Rectal smooth muscle tissue (tissue), 1 donor: ENCODE measurements around the gene R3HDM1.
"Not testable (repeated sequence)": the region's sequence is repeated elsewhere in the genome, so short reads cannot be mapped to it uniquely, and the experiment has no call there.

Experiments
- H3K27ac ChIP-seq: one replicate; pipeline ENCODE4 v1.7.0; 2013; ENCODE audit warnings: low read depth, low read length, inconsistent platforms
- H3K27me3 ChIP-seq: one replicate; pipeline ENCODE4 v1.7.0; 2013; ENCODE audit warnings: low read length; ENCODE audit not compliant: control insufficient read depth, insufficient read depth
- H3K36me3 ChIP-seq: one replicate; pipeline ENCODE4 v1.7.0; 2013; ENCODE audit warnings: low read length; ENCODE audit not compliant: control insufficient read depth, insufficient read depth
- H3K4me1 ChIP-seq: one replicate; pipeline ENCODE4 v1.7.0; 2013; ENCODE audit warnings: low read length; ENCODE audit not compliant: control insufficient read depth, insufficient read depth
- H3K4me3 ChIP-seq: one replicate; pipeline ENCODE4 v1.7.0; 2013; ENCODE audit warnings: low read length
- H3K9ac ChIP-seq: one replicate; pipeline ENCODE4 v1.7.0; 2013; ENCODE audit warnings: low read length

The R3HDM1 gene

GRCh38 chr2:135532581-135532980 is 1.3 kb downstream of the R3HDM1 start:
- Histone ChIP-seq H3K27me3 (no peaks in the 10 kb centered on the region), H3K9ac (no peak overlapping the region), H3K4me3 (no peak overlapping the region), H3K4me1 (no peaks in the 10 kb centered on the region), H3K27ac (no peak overlapping the region), H3K36me3 (no peaks in the 10 kb centered on the region)

- H3K4me1 ChIP-seq, H3K9ac ChIP-seq, H3K36me3 ChIP-seq, H3K27ac ChIP-seq, H3K27me3 ChIP-seq, H3K4me3 ChIP-seq: not testable (repeated sequence)
Measured at GRCh38 chr2:135533545-135533944, 2.3 kb downstream of the R3HDM1 start.

- no peak overlapping the region for H3K4me3 ChIP-seq
- H3K4me1 ChIP-seq, result no peaks in the 10 kb centered on the region
- no peaks in the 10 kb centered on the region for H3K36me3 ChIP-seq
- no peak overlapping the region for H3K27ac ChIP-seq
- H3K9ac ChIP-seq, result no peak overlapping the region
- H3K27me3 ChIP-seq, result no peaks in the 10 kb centered on the region
Measured at GRCh38 chr2:135546436-135546835, 15.2 kb downstream of the R3HDM1 start.

GRCh38 chr2:135547311-135547710 is 16.0 kb downstream of the R3HDM1 start:
- Histone ChIP-seq H3K4me1 (no peaks in the 10 kb centered on the region), H3K9ac (no peak overlapping the region), H3K4me3 (no peak overlapping the region), H3K27me3 (no peaks in the 10 kb centered on the region), H3K36me3 (no peaks in the 10 kb centered on the region), H3K27ac (no peak overlapping the region)

DNA sequence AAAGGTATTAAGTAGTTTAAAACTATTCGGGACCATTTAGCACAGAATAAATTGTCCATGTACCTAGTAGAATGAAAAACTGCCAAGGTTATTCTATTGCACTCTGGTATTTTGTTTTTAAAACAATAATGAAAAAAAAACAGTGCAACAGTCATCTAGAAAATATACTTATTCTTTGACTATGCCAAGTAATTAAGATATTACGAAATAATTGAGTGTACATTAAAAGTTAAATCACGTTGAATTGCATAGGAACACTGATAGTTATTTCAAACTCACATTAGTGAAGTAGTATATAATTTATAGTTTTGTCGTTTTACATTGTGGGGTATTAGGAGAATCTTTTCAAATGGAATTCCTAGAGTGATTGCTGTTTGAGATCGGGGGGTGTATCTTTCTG is 20.1 kb downstream of the R3HDM1 start:
- no peaks in the 10 kb centered on the region for H3K36me3 ChIP-seq
- no peak overlapping the region for H3K4me3 ChIP-seq
- H3K27me3 ChIP-seq, result no peaks in the 10 kb centered on the region
- no peak overlapping the region for H3K9ac ChIP-seq
- no peaks in the 10 kb centered on the region for H3K4me1 ChIP-seq
- no peak overlapping the region for H3K27ac ChIP-seq

GRCh38 chr2:135552887-135553286 is 21.6 kb downstream of the R3HDM1 start:
- Histone ChIP-seq H3K27ac (no peak overlapping the region), H3K27me3 (no peaks in the 10 kb centered on the region), H3K4me1 (no peaks in the 10 kb centered on the region), H3K4me3 (no peak overlapping the region), H3K9ac (no peak overlapping the region), H3K36me3 (no peaks in the 10 kb centered on the region)

DNA sequence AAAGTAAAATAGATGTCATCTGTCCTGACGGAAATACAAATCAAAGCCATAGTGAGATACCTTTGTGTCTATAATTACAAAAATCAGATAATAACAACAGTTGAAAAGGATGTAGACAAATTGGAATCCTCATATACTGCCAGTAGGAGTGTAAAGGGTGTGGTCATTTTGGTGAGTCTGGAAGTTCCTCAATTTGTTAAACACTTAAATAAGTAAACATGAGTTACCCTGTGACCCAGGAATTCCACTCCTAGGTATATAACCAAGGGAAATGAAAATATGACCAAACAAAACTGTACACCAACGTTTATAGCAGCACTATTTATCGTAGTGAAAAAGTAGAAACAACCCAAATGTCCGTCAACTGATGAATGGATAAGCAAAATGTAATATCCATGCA is 24.0 kb downstream of the R3HDM1 start:
- no peaks in the 10 kb centered on the region for H3K36me3 ChIP-seq

DNA sequence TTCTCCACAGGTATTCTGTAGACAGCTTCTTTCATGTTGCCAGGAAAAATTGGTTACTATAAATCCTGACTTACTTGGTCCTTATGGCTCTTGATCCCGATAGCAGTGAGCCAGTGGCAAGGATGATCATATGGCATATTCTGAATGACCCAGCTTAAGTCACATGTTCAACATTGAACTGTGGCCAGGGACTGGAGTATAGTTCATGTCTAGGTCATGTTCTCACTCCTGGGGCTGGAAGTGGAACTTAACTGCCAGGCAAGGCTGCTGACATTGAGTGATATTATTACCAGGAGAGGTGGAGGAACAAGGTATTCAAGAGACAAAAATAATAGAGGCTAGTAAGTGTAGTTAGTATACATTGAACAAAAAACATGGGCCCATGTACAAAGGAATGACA is 26.2 kb downstream of the R3HDM1 start:
- Histone ChIP-seq H3K27me3 (no peaks in the 10 kb centered on the region), H3K4me3 (no peak overlapping the region), H3K36me3 (no peaks in the 10 kb centered on the region), H3K27ac (no peak overlapping the region), H3K4me1 (no peaks in the 10 kb centered on the region), H3K9ac (no peak overlapping the region)

More for the DNA sequence above, 24.0 kb downstream of the R3HDM1 start:
- Histone ChIP-seq H3K4me1 (no peaks in the 10 kb centered on the region), H3K27ac (no peak overlapping the region), H3K9ac (no peak overlapping the region), H3K4me3 (no peak overlapping the region), H3K27me3 (no peaks in the 10 kb centered on the region)

GRCh38 chr2:135561925-135562324 is 30.6 kb downstream of the R3HDM1 start:
- Histone ChIP-seq H3K9ac (no peak overlapping the region), H3K27ac (no peak overlapping the region), H3K36me3 (no peaks in the 10 kb centered on the region), H3K27me3 (no peaks in the 10 kb centered on the region), H3K4me3 (no peak overlapping the region), H3K4me1 (no peaks in the 10 kb centered on the region)

DNA sequence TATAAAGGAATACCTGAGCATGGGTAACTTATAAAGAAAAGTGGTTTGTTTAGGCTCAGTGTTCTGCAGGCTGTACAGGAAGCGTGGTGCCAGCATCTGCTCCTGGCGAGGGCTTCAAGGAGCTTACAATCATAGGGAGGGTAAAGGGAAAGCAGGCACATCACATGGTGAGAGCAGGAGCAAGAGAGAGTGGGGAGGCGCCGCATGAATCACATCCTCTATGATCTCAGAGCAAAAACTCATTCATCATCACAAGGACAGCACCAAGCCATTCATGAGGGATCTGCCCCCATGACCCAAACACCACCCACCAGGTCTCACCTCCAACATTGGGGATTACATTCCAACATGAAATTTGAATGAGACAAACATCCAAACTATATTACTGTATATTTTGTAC is 32.5 kb downstream of the R3HDM1 start:
- no peak overlapping the region for H3K9ac ChIP-seq
- H3K27me3 ChIP-seq, result no peaks in the 10 kb centered on the region
- H3K36me3 ChIP-seq, result no peaks in the 10 kb centered on the region
- no peak overlapping the region for H3K27ac ChIP-seq
- H3K4me3 ChIP-seq, result no peak overlapping the region
- H3K4me1 ChIP-seq, result no peaks in the 10 kb centered on the region

GRCh38 chr2:135570884-135571283 is 39.6 kb downstream of the R3HDM1 start:
- no peaks in the 10 kb centered on the region for H3K27me3 ChIP-seq
- no peaks in the 10 kb centered on the region for H3K4me1 ChIP-seq
- H3K4me3 ChIP-seq, result no peak overlapping the region
- no peak overlapping the region for H3K27ac ChIP-seq
- H3K9ac ChIP-seq, result no peak overlapping the region
- no peaks in the 10 kb centered on the region for H3K36me3 ChIP-seq

- H3K27me3 ChIP-seq, result no peaks in the 10 kb centered on the region
- no peaks in the 10 kb centered on the region for H3K36me3 ChIP-seq
- H3K4me3 ChIP-seq, result no peak overlapping the region
- no peak overlapping the region for H3K9ac ChIP-seq
- H3K4me1 ChIP-seq, result no peaks in the 10 kb centered on the region
- H3K27ac ChIP-seq, result no peak overlapping the region
Measured at GRCh38 chr2:135573620-135574019, 42.3 kb downstream of the R3HDM1 start.

- Histone ChIP-seq H3K27me3 (no peaks in the 10 kb centered on the region), H3K36me3 (no peaks in the 10 kb centered on the region), H3K4me1 (no peaks in the 10 kb centered on the region), H3K27ac (no peak overlapping the region), H3K4me3 (no peak overlapping the region), H3K9ac (no peak overlapping the region)
Measured at GRCh38 chr2:135581282-135581681, 50.0 kb downstream of the R3HDM1 start.
